Measurements from ENCODE around the gene AUTS2.

The AUTS2 gene

DNA sequence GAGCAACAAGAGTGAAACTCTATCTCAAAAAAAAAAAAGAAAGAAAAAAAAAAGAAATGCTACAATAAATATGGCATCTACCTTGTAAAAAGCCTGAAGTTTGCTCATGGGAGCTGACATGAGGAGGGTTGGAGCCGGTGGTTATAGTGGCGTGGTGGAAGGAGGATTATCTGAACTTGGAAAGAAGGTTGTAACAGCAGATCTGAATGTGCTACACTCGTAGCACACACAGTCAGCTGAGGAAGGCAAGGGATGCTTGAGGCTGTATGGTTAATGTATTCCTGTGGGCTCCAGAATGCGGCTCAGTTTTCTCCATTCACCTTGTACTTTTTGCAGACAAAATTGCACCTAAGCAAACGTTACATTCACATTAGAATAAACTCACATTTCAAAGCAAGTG is 1143.4 kb downstream of the AUTS2 start:
- TF ChIP-seq, protein P1, sequence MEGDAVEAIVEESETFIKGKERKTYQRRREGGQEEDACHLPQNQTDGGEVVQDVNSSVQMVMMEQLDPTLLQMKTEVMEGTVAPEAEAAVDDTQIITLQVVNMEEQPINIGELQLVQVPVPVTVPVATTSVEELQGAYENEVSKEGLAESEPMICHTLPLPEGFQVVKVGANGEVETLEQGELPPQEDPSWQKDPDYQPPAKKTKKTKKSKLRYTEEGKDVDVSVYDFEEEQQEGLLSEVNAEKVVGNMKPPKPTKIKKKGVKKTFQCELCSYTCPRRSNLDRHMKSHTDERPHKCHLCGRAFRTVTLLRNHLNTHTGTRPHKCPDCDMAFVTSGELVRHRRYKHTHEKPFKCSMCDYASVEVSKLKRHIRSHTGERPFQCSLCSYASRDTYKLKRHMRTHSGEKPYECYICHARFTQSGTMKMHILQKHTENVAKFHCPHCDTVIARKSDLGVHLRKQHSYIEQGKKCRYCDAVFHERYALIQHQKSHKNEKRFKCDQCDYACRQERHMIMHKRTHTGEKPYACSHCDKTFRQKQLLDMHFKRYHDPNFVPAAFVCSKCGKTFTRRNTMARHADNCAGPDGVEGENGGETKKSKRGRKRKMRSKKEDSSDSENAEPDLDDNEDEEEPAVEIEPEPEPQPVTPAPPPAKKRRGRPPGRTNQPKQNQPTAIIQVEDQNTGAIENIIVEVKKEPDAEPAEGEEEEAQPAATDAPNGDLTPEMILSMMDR (IDR thresholded peaks at IDR 0.05; ENCODE audit: low read depth, low read length, missing control alignments), result no peak
- DNase-seq (ENCODE audit: low read depth), result no peak
- in situ Hi-C loops (cut with HindIII; ENCODE audit: low sequenced_read_pairs), result no loop called here
- H3K4me3 ChIP-seq (ENCODE audit: low read depth, low read length), result no peak overlapping the region

- no peak overlapping the region for H3K4me3 ChIP-seq (ENCODE audit: low read depth, low read length)
- TF ChIP-seq, protein P1 (IDR thresholded peaks at IDR 0.05; ENCODE audit: low read depth, low read length, missing control alignments), result no peak
- in situ Hi-C loops (cut with HindIII; ENCODE audit: low sequenced_read_pairs), result no loop called here
- no peak for DNase-seq (ENCODE audit: low read depth)
These were observed 1145.5 kb downstream of the AUTS2 start for GRCh38 chr7:70743531-70744325.

- in situ Hi-C loops (cut with HindIII; ENCODE audit: low sequenced_read_pairs), result no loop called here
- no peak overlapping the region for H3K4me3 ChIP-seq (ENCODE audit: low read depth, low read length)
- no peak for DNase-seq (ENCODE audit: low read depth)
- TF ChIP-seq, protein P1 (IDR thresholded peaks at IDR 0.05; ENCODE audit: low read depth, low read length, missing control alignments), result no peak
These were observed 1146.2 kb downstream of the AUTS2 start for GRCh38 chr7:70744492-70744891.

DNA sequence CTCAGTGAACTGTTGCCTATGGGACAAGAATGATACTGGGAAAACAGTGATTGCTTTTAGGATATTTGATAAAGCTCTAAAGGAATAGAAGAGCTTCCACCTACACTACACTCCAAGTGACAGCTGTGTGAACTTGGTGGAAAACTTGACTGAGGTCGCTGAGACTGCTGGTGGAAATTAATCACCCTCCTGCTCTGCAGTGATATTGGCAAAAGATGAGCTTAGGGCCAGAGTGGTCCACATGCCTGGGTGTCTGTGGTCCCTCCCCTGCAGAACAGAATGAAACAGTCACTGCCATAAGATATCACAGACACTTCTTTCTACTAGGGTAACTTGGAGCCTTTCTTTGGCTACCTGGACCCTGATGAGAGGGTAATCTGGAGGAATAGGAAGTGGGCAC is 1151.6 kb downstream of the AUTS2 start:
- no peak overlapping the region for H3K4me3 ChIP-seq (ENCODE audit: low read depth, low read length)
- TF ChIP-seq, protein P1 (IDR thresholded peaks at IDR 0.05; ENCODE audit: low read depth, low read length, missing control alignments), result no peak
- DNase-seq (ENCODE audit: low read depth), result no peak
- in situ Hi-C loops (cut with HindIII; ENCODE audit: low sequenced_read_pairs), result no loop called here

GRCh38 chr7:70751895-70752294 is 1153.6 kb downstream of the AUTS2 start:
- no peak for DNase-seq (ENCODE audit: low read depth)

GRCh38 chr7:70752794-70753241 is 1154.5 kb downstream of the AUTS2 start:
- in situ Hi-C loops (cut with HindIII; ENCODE audit: low sequenced_read_pairs), result no loop called here
- no peak overlapping the region for H3K4me3 ChIP-seq (ENCODE audit: low read depth, low read length)
- TF ChIP-seq, protein P1 (IDR thresholded peaks at IDR 0.05; ENCODE audit: low read depth, low read length, missing control alignments), result no peak
- peak; percentile 80 for DNase-seq (ENCODE audit: low read depth)

More at GRCh38 chr7:70751895-70752294, 1153.6 kb downstream of the AUTS2 start:
- TF ChIP-seq, protein P1 (IDR thresholded peaks at IDR 0.05; ENCODE audit: low read depth, low read length, missing control alignments), result no peak
- H3K4me3 ChIP-seq (ENCODE audit: low read depth, low read length), result no peak overlapping the region
- in situ Hi-C loops (cut with HindIII; ENCODE audit: low sequenced_read_pairs), result no loop called here
